ENCODE results near the gene ATP9A. TPM values are rescaled to one million over a fixed set of nuclear protein-coding genes. Genes with fewer than 3 reads are reported as not detected.

The ATP9A gene
- total RNA-seq, 1 donor from 2014 or later: 16.1 TPM

GRCh38 chr20:51595744-51596143 lies 172.4 kb downstream of the ATP9A start:
- H3K36me3 Mint-ChIP-seq (ENCODE audit: low read depth): no peaks in the 10 kb centered on the region
- H3K27ac Mint-ChIP-seq: no peak overlapping the region
- H3K9me3 Mint-ChIP-seq: no peaks in the 10 kb centered on the region
- no peak overlapping the region for H3K4me3 Mint-ChIP-seq
- DNase-seq: no peak
- intact Hi-C loops (cut with micrococcal nuclease): loop anchor here (1.0 to 2.0 kb wide), 4 partner anchors 55 to 223 kb away; no protein-coding TSS in a partner anchor
- peaks cover 2% of the 10 kb centered on the region for H3K27me3 Mint-ChIP-seq
- peaks cover 45% of the 10 kb centered on the region for H3K4me1 Mint-ChIP-seq

GRCh38 chr20:51595058-51595532 lies 173.1 kb downstream of the ATP9A start:
- intact Hi-C loops (cut with micrococcal nuclease): loop anchor here (1.0 to 2.0 kb wide), 4 partner anchors 54 to 223 kb away; no protein-coding TSS in a partner anchor
- Mint-ChIP-seq H3K27me3 (peaks cover 2% of the 10 kb centered on the region), H3K4me3 (peak overlapping the region; percentile 58), H3K9me3 (no peaks in the 10 kb centered on the region), H3K36me3 (ENCODE audit: low read depth) (no peaks in the 10 kb centered on the region), H3K27ac (peak overlapping the region; percentile 63), H3K4me1 (peaks cover 43% of the 10 kb centered on the region)
- peak; percentile 93 for DNase-seq

GRCh38 chr20:51594236-51595057 lies 173.7 kb downstream of the ATP9A start:
- peak overlapping the region; percentile 58 for H3K4me3 Mint-ChIP-seq
- peaks cover 39% of the 10 kb centered on the region for H3K4me1 Mint-ChIP-seq
- H3K27me3 Mint-ChIP-seq: peaks cover 2% of the 10 kb centered on the region
- intact Hi-C loops (cut with micrococcal nuclease): loop anchor here (1.0 to 2.0 kb wide), 4 partner anchors 54 to 222 kb away; no protein-coding TSS in a partner anchor
- DNase-seq: no peak
- H3K27ac Mint-ChIP-seq: peak overlapping the region; percentile 63
- H3K36me3 Mint-ChIP-seq (ENCODE audit: low read depth): no peaks in the 10 kb centered on the region
- no peaks in the 10 kb centered on the region for H3K9me3 Mint-ChIP-seq

- intact Hi-C loops (cut with micrococcal nuclease): no loop called here
- no peaks in the 10 kb centered on the region for H3K9me3 Mint-ChIP-seq
- no peak overlapping the region for H3K27ac Mint-ChIP-seq
- H3K27me3 Mint-ChIP-seq: no peaks in the 10 kb centered on the region
- DNase-seq: no peak
- H3K36me3 Mint-ChIP-seq (ENCODE audit: low read depth): no peaks in the 10 kb centered on the region
- peaks cover 36% of the 10 kb centered on the region for H3K4me1 Mint-ChIP-seq
- no peak overlapping the region for H3K4me3 Mint-ChIP-seq
Observed at GRCh38 chr20:51593584-51593983, 174.6 kb downstream of the ATP9A start.

- H3K9me3 Mint-ChIP-seq: no peaks in the 10 kb centered on the region
- intact Hi-C loops (cut with micrococcal nuclease): no loop called here
- peaks cover 27% of the 10 kb centered on the region for H3K4me1 Mint-ChIP-seq
- no peak for DNase-seq
- no peaks in the 10 kb centered on the region for H3K36me3 Mint-ChIP-seq (ENCODE audit: low read depth)
- no peak overlapping the region for H3K4me3 Mint-ChIP-seq
- H3K27me3 Mint-ChIP-seq: no peaks in the 10 kb centered on the region
- H3K27ac Mint-ChIP-seq: no peak overlapping the region
Observed at GRCh38 chr20:51592564-51592963, 175.6 kb downstream of the ATP9A start.

GRCh38 chr20:51591871-51592270 lies 176.3 kb downstream of the ATP9A start:
- H3K27me3 Mint-ChIP-seq: no peaks in the 10 kb centered on the region
- intact Hi-C loops (cut with micrococcal nuclease): no loop called here
- no peaks in the 10 kb centered on the region for H3K9me3 Mint-ChIP-seq
- DNase-seq: no peak
- H3K4me3 Mint-ChIP-seq: no peak overlapping the region
- H3K27ac Mint-ChIP-seq: no peak overlapping the region
- peaks cover 21% of the 10 kb centered on the region for H3K4me1 Mint-ChIP-seq
- no peaks in the 10 kb centered on the region for H3K36me3 Mint-ChIP-seq (ENCODE audit: low read depth)

- intact Hi-C loops (cut with micrococcal nuclease): no loop called here
- Mint-ChIP-seq H3K27me3 (no peaks in the 10 kb centered on the region), H3K36me3 (ENCODE audit: low read depth) (no peaks in the 10 kb centered on the region), H3K27ac (no peak overlapping the region), H3K9me3 (peaks cover 5% of the 10 kb centered on the region), H3K4me1 (peaks cover 10% of the 10 kb centered on the region), H3K4me3 (no peak overlapping the region)
- no peak for DNase-seq
Observed at GRCh38 chr20:51588762-51589161, 179.4 kb downstream of the ATP9A start.

- Mint-ChIP-seq H3K36me3 (ENCODE audit: low read depth) (no peaks in the 10 kb centered on the region), H3K27ac (no peak overlapping the region), H3K4me3 (no peak overlapping the region), H3K4me1 (peaks cover 7% of the 10 kb centered on the region), H3K27me3 (no peaks in the 10 kb centered on the region), H3K9me3 (peaks cover 5% of the 10 kb centered on the region)
- intact Hi-C loops (cut with micrococcal nuclease): no loop called here
- no peak for DNase-seq
Observed at GRCh38 chr20:51587145-51587544, 181.0 kb downstream of the ATP9A start.

GRCh38 chr20:51586005-51586440 lies 182.2 kb downstream of the ATP9A start:
- Mint-ChIP-seq H3K4me3 (no peak overlapping the region), H3K36me3 (ENCODE audit: low read depth) (no peaks in the 10 kb centered on the region), H3K9me3 (peaks cover 5% of the 10 kb centered on the region), H3K27ac (no peak overlapping the region), H3K27me3 (peaks cover 4% of the 10 kb centered on the region), H3K4me1 (peaks cover 7% of the 10 kb centered on the region)
- intact Hi-C loops (cut with micrococcal nuclease): no loop called here
- no peak for DNase-seq

- Mint-ChIP-seq H3K27me3 (peaks cover 8% of the 10 kb centered on the region), H3K4me3 (no peak overlapping the region), H3K36me3 (ENCODE audit: low read depth) (no peaks in the 10 kb centered on the region), H3K9me3 (peaks cover 5% of the 10 kb centered on the region), H3K27ac (peak overlapping the region; percentile 38), H3K4me1 (peaks cover 7% of the 10 kb centered on the region)
- DNase-seq: no peak
- intact Hi-C loops (cut with micrococcal nuclease): no loop called here
Observed at GRCh38 chr20:51585148-51585547, 183.0 kb downstream of the ATP9A start.

- H3K27me3 Mint-ChIP-seq: peaks cover 8% of the 10 kb centered on the region
- intact Hi-C loops (cut with micrococcal nuclease): no loop called here
- no peak for DNase-seq
- H3K4me3 Mint-ChIP-seq: no peak overlapping the region
- H3K4me1 Mint-ChIP-seq: peaks cover 7% of the 10 kb centered on the region
- peaks cover 5% of the 10 kb centered on the region for H3K9me3 Mint-ChIP-seq
- no peaks in the 10 kb centered on the region for H3K36me3 Mint-ChIP-seq (ENCODE audit: low read depth)
- H3K27ac Mint-ChIP-seq: no peak overlapping the region
Observed at GRCh38 chr20:51584737-51585136, 183.5 kb downstream of the ATP9A start.

- no peak for DNase-seq
- Mint-ChIP-seq H3K27ac (no peak overlapping the region), H3K27me3 (peaks cover 8% of the 10 kb centered on the region), H3K9me3 (peaks cover 5% of the 10 kb centered on the region), H3K4me1 (peaks cover 7% of the 10 kb centered on the region), H3K36me3 (ENCODE audit: low read depth) (no peaks in the 10 kb centered on the region), H3K4me3 (no peak overlapping the region)
- intact Hi-C loops (cut with micrococcal nuclease): no loop called here
Observed at GRCh38 chr20:51584116-51584515, 184.1 kb downstream of the ATP9A start.

GRCh38 chr20:51583499-51583898 lies 184.7 kb downstream of the ATP9A start:
- no peak for DNase-seq
- intact Hi-C loops (cut with micrococcal nuclease): no loop called here
- H3K9me3 Mint-ChIP-seq: peaks cover 5% of the 10 kb centered on the region
- H3K4me3 Mint-ChIP-seq: no peak overlapping the region
- H3K4me1 Mint-ChIP-seq: peaks cover 7% of the 10 kb centered on the region
- H3K36me3 Mint-ChIP-seq (ENCODE audit: low read depth): no peaks in the 10 kb centered on the region
- H3K27me3 Mint-ChIP-seq: peaks cover 8% of the 10 kb centered on the region
- H3K27ac Mint-ChIP-seq: no peak overlapping the region

- H3K27me3 Mint-ChIP-seq: peaks cover 8% of the 10 kb centered on the region
- peaks cover 5% of the 10 kb centered on the region for H3K9me3 Mint-ChIP-seq
- H3K4me3 Mint-ChIP-seq: no peak overlapping the region
Observed at GRCh38 chr20:51583073-51583472, 185.1 kb downstream of the ATP9A start.

More at GRCh38 chr20:51583073-51583472, 185.1 kb downstream of the ATP9A start:
- Mint-ChIP-seq H3K4me1 (peaks cover 7% of the 10 kb centered on the region), H3K36me3 (ENCODE audit: low read depth) (no peaks in the 10 kb centered on the region), H3K27ac (no peak overlapping the region)
- no peak for DNase-seq
- intact Hi-C loops (cut with micrococcal nuclease): no loop called here

Data from activated CD4-positive, alpha-beta T cell treated with anti-CD3 and anti-CD28 coated beads, Interleukin-2, amount 10 ng/mL, durations not matched to agents 24 days and 14 days (primary cell).